Left ventricle myocardium inferior (tissue), 1 donor: ENCODE measurements around the gene ARL5C. TPM values are rescaled to one million over a fixed set of nuclear protein-coding genes. Genes with fewer than 3 reads are reported as not detected.

ENCODE experiments used
- DNase-seq: peaks from one replicate; pipeline ENCODE4 v3.0.0-alpha.2; 2020
- H3K27ac ChIP-seq: fragments of 200-600 bp; replicated peaks from 2 replicates; pipeline ENCODE4 v1.8.0; 2021
- H3K27me3 ChIP-seq: fragments of 200-600 bp; 2 replicates; pipeline ENCODE4 v1.8.0; 2021; ENCODE audit warnings: low read depth
- H3K36me3 ChIP-seq: fragments of 200-600 bp; 2 replicates; pipeline ENCODE4 v1.8.0; 2021
- H3K4me1 ChIP-seq: fragments of 200-600 bp; 2 replicates; pipeline ENCODE4 v1.8.0; 2021
- H3K4me3 ChIP-seq: fragments of 200-600 bp; 2 replicates; pipeline ENCODE4 v1.8.0; 2021; ENCODE audit warnings: mild to moderate bottlenecking, moderate library complexity
- H3K9me3 ChIP-seq: fragments of 200-600 bp; replicated peaks from 2 replicates; pipeline ENCODE4 v1.8.0; 2021
- intact Hi-C: fragments of 100-400 bp; cut with micrococcal nuclease; formaldehyde crosslinking; loops from one replicate; pipeline ENCODE4 v1.11.0; 2022
- total RNA-seq: library from RNA; stranded (reverse); fragmentation: NEBNext Ultra II Directional; extraction: Animal tissue kit (Norgen Biotek cat#: 25700); gene quantifications from one replicate; pipeline ENCODE4 v1.2.1, GENCODE V29; 2021
- TF ChIP-seq, protein P1 (sequence below): fragments of 200-600 bp; IDR thresholded peaks from 2 replicates; pipeline ENCODE4 v1.8.0; 2021; ENCODE audit warnings: antibody characterized with exemption, mild to moderate bottlenecking, borderline replicate concordance
- donor health status: DM: no; HTN: yes; CAD: no; lungs with severe emphysema.

Gene ARL5C
- total RNA-seq, 1 donor from 2014 or later: not detected

DNA sequence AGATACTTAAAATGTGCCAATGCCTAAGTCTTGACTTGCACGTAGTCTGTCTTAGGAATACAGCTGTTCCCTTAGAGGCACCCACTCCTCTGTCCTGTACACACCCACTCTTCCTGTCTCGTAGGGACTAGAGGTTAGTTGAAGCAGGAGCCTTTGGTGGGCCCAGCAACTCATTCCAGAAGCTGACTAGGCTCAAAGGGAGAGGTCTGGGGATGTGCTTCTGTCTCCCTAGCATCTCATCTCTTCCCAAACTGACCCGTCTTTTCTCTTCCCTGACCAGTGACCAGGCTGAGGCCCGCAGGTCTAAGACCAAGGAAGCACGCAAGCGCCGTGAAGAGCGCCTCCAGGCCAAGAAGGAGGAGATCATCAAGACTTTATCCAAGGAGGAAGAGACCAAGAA is 38.3 kb upstream of the ARL5C start:
- Histone ChIP-seq H3K4me3 (no peak overlapping the region), H3K36me3 (peaks cover 43% of the 10 kb centered on the region), H3K27me3 (no peaks in the 10 kb centered on the region), H3K4me1 (peaks cover 46% of the 10 kb centered on the region), H3K27ac (no peak overlapping the region), H3K9me3 (no peaks in the 10 kb centered on the region)
- TF ChIP-seq, protein P1, sequence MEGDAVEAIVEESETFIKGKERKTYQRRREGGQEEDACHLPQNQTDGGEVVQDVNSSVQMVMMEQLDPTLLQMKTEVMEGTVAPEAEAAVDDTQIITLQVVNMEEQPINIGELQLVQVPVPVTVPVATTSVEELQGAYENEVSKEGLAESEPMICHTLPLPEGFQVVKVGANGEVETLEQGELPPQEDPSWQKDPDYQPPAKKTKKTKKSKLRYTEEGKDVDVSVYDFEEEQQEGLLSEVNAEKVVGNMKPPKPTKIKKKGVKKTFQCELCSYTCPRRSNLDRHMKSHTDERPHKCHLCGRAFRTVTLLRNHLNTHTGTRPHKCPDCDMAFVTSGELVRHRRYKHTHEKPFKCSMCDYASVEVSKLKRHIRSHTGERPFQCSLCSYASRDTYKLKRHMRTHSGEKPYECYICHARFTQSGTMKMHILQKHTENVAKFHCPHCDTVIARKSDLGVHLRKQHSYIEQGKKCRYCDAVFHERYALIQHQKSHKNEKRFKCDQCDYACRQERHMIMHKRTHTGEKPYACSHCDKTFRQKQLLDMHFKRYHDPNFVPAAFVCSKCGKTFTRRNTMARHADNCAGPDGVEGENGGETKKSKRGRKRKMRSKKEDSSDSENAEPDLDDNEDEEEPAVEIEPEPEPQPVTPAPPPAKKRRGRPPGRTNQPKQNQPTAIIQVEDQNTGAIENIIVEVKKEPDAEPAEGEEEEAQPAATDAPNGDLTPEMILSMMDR: no peak
- DNase-seq: no peak
- intact Hi-C loops: no loop called here

DNA sequence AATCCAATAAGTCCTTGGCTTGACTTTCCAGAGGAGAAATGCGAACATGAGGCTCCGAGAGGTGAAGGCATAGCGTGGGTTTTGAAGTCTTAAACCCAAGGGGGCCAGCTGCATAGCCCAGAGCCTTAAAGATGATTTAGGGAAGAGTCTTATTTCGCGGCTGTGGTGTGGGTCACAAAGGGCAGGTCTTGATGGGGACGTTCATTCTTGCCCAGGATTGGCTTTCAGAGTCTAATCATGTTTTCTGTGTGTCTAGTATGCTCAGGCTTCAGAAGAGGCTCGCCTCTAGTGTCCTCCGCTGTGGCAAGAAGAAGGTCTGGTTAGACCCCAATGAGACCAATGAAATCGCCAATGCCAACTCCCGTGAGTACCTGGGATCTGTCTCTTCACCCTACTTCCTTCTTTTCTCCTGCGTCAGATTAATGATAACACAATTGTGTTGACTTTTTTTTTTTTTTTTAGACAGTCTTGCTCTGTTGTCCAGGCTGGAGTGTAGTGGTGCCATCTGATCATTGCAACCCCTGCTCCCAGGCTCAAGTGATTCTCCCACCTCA is 35.1 kb upstream of the ARL5C start:
- intact Hi-C loops: no loop called here
- TF ChIP-seq, protein P1: no peak
- DNase-seq: no peak
- H3K27me3 ChIP-seq: no peaks in the 10 kb centered on the region
- peak overlapping the region; percentile 88 for H3K4me3 ChIP-seq
- H3K36me3 ChIP-seq: peaks cover 43% of the 10 kb centered on the region
- peaks cover 61% of the 10 kb centered on the region for H3K4me1 ChIP-seq
- H3K27ac ChIP-seq: peak overlapping the region; percentile 97
- H3K9me3 ChIP-seq: no peaks in the 10 kb centered on the region

DNA sequence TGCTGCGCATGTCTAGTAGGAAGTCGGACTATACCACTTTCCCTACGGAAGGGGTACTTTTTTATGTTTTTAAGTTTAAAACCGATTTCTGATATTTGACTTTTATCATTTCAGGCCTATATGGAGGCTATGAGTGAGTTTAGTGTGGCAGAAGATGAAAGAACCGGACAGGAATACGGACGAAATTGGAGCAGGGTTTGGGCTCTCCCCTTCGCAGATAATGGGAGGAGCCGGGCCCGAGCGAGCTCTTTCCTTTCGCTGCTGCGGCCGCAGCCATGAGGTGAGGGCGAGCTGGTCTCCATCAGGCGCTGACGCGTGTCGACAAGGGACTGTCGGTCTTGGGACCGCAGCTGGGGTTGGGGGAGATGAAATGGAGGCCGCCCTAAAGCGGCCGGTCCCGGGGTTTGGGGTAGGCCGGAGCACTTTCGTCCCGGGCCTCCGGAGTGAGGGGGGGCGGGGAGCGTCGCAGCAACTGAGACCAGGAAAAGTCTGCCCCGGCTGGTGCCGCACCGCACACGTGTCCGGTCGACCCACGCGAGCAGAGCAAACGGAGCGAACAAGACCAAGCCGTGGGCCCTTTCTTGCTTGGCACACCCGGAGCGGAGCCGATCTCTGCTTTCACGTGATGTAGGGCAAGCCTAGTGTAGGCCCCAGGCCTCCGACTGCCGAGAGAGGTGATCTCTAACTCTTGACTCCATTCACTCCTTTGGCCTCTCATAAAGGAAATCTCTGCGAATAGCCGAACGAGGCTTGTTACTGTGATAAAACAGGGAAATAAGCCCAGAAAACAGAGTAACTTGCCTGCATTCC is 34.3 kb upstream of the ARL5C start, which contains the start of gene RPL19:
TSS of gene RPL19 (plus strand) at position 214 of the 810 bp plus-strand sequence. CDS start at position 276, 62 bp downstream.
- H3K4me3 ChIP-seq: peak within 1 kb of the TSS; percentile 88
- intact Hi-C loops: no loop called here
- H3K27me3 ChIP-seq: no peaks in the 10 kb centered on the region
- peaks cover 43% of the 10 kb centered on the region for H3K36me3 ChIP-seq
- no peaks in the 10 kb centered on the region for H3K9me3 ChIP-seq
- H3K27ac ChIP-seq: peak within 1 kb of the TSS; percentile 97
- TF ChIP-seq, protein P1: no peak
- DNase-seq: peak; percentile 74
- peaks cover 69% of the 10 kb centered on the region for H3K4me1 ChIP-seq

DNA sequence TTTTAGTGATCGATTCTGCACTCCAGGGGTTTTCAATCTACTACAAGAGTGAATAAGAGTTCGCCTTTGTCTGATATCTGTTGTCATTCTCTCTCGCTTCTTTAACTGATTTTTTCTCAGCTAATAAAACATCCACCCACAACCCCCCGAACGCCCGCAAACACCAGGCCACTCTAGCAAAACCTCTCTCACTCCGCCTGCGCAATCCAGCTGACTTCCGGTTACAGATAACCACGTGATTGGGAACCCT is 33.8 kb upstream of the ARL5C start:
- H3K4me1 ChIP-seq: peaks cover 73% of the 10 kb centered on the region
- no peaks in the 10 kb centered on the region for H3K9me3 ChIP-seq
- peak; percentile 88 for DNase-seq
- H3K27ac ChIP-seq: peak overlapping the region; percentile 97
- H3K4me3 ChIP-seq: peak overlapping the region; percentile 88
- TF ChIP-seq, protein P1: no peak
- intact Hi-C loops: no loop called here
- peaks cover 37% of the 10 kb centered on the region for H3K36me3 ChIP-seq
- no peaks in the 10 kb centered on the region for H3K27me3 ChIP-seq

DNA sequence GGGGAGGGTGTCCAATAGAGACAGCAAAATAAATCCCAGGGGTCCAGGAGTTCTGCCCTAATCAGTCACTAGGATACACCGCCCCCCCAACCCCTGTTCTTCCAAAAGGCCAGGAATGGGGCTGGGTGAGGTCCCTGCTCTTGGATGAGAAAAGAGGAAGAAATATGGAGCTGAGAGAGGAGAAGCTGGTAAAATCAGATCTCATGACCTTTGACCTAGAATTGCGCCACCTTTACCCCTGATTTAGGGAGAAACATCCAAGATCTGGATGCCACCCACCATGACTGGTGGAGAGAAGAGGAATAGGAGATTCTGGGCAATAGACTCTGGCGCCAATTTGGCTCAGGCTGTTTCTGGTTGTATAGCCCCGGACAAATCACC is 32.2 kb upstream of the ARL5C start:
- H3K27me3 ChIP-seq: no peaks in the 10 kb centered on the region
- peak overlapping the region; percentile 80 for H3K27ac ChIP-seq
- DNase-seq: no peak
- no peaks in the 10 kb centered on the region for H3K9me3 ChIP-seq
- intact Hi-C loops: no loop called here
- TF ChIP-seq, protein P1: no peak
- H3K4me1 ChIP-seq: peaks cover 71% of the 10 kb centered on the region
- peaks cover 22% of the 10 kb centered on the region for H3K36me3 ChIP-seq
- peak overlapping the region; percentile 92 for H3K4me3 ChIP-seq
